DOHH2 (cell line): ENCODE results near the gene OSBPL10.

Experiments used
- H3F3A ChIP-seq: fragments of 200-600 bp; sonication (generic), shearing (Covaris generic); 2 replicates; pipeline ENCODE4 v1.6.0; 2016; ENCODE audit warnings: antibody characterized with exemption, mild to moderate bottlenecking; ENCODE audit not compliant: control insufficient read depth, insufficient read depth
- H3K27ac ChIP-seq: fragments of 200-600 bp; sonication (generic); 2 replicates; pipeline ENCODE4 v1.5.1; 2014; ENCODE audit warnings: low read depth, mild to moderate bottlenecking, low read length, moderate library complexity
- H3K27me3 ChIP-seq: fragments of 200-600 bp; sonication (generic); 2 replicates; pipeline ENCODE4 v1.6.1; 2014; ENCODE audit warnings: mild to moderate bottlenecking, low read length, mixed read lengths; ENCODE audit not compliant: control insufficient read depth
- H3K36me3 ChIP-seq: fragments of 200-600 bp; sonication (generic); 2 replicates; pipeline ENCODE4 v1.6.1; 2014; ENCODE audit warnings: mild to moderate bottlenecking, low read length, moderate library complexity, mixed read lengths; ENCODE audit not compliant: control insufficient read depth
- H3K4me1 ChIP-seq: fragments of 200-600 bp; sonication (generic); 2 replicates; pipeline ENCODE4 v1.6.1; 2014; ENCODE audit warnings: mild to moderate bottlenecking, low read length, mixed read lengths; ENCODE audit not compliant: control insufficient read depth
- H3K4me2 ChIP-seq: fragments of 200-600 bp; sonication (generic); 2 replicates; pipeline ENCODE4 v1.6.0; 2014; ENCODE audit warnings: mild to moderate bottlenecking, low read length, moderate library complexity
- H3K4me3 ChIP-seq: fragments of 200-600 bp; sonication (generic); 2 replicates; pipeline ENCODE4 v1.5.1; 2014; ENCODE audit warnings: mild to moderate bottlenecking, low read length, mixed read lengths
- H3K79me2 ChIP-seq: fragments of 200-600 bp; sonication (generic); 2 replicates; pipeline ENCODE4 v1.6.1; 2014; ENCODE audit warnings: mild to moderate bottlenecking, low read length, mixed read lengths; ENCODE audit not compliant: control insufficient read depth
- H3K9me2 ChIP-seq: fragments of 200-600 bp; sonication (generic); replicated peaks from 2 replicates; pipeline ENCODE4 v1.6.1; 2014; ENCODE audit warnings: mild to moderate bottlenecking, low read length, mixed read lengths; ENCODE audit not compliant: control insufficient read depth
- H3K9me3 ChIP-seq: fragments of 200-600 bp; sonication (generic); 2 replicates; pipeline ENCODE4 v1.6.1; 2014; ENCODE audit warnings: antibody characterized with exemption, low read length, mixed read lengths; ENCODE audit not compliant: control insufficient read depth, insufficient read depth
- H4K20me1 ChIP-seq: fragments of 200-600 bp; sonication (generic); 2 replicates; pipeline ENCODE4 v1.6.0; 2014; ENCODE audit warnings: low read depth, mild to moderate bottlenecking, antibody characterized with exemption, low read length, moderate library complexity; ENCODE audit not compliant: control insufficient read depth, insufficient read depth
- EZH2phosphoT487 ChIP-seq: fragments of 200-600 bp; sonication (generic); IDR thresholded peaks from 2 replicates; pipeline ENCODE4 v1.6.1; 2017; ENCODE audit warnings: borderline replicate concordance, mild to moderate bottlenecking, antibody characterized with exemption, low read length, moderate library complexity, mixed read lengths
- TF ChIP-seq, protein P1 (sequence below): fragments of 200-600 bp; sonication (generic); IDR thresholded peaks from one replicate; pipeline ENCODE4 v1.5.1; 2014; ENCODE audit warnings: antibody characterized with exemption, mild to moderate bottlenecking, low read depth, low read length; ENCODE audit not compliant: poor library complexity, severe bottlenecking

OSBPL10 gene

DNA sequence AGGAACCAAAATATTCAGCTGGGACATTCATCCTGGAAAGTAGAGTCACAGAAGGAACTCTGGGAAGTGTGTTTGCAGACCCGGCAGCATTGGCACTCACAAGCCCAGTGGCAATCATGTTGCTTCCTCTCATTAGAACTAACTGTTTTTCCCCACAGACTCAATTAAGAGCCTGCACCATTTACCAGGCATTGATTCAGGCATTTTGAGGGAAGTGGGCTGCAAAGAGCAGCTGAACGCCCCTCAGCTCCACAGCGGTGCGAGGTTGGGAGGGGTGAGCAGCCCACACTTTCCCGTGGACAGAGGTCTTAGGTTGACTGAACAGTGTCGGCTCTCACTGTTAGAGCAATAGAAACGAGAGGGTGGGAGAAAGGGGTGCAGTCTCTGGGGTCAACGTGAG, 304.5 kb downstream of the OSBPL10 start:
- Histone ChIP-seq H3K4me3 (no peak overlapping the region), H3K79me2 (no peaks in the 10 kb centered on the region), H3K4me2 (no peak overlapping the region), H3F3A (no peaks in the 10 kb centered on the region), H3K27ac (no peak overlapping the region), H3K9me2 (no peaks in the 10 kb centered on the region), H3K27me3 (no peaks in the 10 kb centered on the region), H3K4me1 (no peaks in the 10 kb centered on the region), H3K36me3 (peaks cover 42% of the 10 kb centered on the region), H3K9me3 (no peaks in the 10 kb centered on the region), H4K20me1 (0 out of 2 replicates have a peak, but pooled peaks cover 4% of the 10 kb centered on the region)
- TF ChIP-seq EZH2phosphoT487: no peak
- TF ChIP-seq, protein P1, sequence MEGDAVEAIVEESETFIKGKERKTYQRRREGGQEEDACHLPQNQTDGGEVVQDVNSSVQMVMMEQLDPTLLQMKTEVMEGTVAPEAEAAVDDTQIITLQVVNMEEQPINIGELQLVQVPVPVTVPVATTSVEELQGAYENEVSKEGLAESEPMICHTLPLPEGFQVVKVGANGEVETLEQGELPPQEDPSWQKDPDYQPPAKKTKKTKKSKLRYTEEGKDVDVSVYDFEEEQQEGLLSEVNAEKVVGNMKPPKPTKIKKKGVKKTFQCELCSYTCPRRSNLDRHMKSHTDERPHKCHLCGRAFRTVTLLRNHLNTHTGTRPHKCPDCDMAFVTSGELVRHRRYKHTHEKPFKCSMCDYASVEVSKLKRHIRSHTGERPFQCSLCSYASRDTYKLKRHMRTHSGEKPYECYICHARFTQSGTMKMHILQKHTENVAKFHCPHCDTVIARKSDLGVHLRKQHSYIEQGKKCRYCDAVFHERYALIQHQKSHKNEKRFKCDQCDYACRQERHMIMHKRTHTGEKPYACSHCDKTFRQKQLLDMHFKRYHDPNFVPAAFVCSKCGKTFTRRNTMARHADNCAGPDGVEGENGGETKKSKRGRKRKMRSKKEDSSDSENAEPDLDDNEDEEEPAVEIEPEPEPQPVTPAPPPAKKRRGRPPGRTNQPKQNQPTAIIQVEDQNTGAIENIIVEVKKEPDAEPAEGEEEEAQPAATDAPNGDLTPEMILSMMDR: no peak

DNA sequence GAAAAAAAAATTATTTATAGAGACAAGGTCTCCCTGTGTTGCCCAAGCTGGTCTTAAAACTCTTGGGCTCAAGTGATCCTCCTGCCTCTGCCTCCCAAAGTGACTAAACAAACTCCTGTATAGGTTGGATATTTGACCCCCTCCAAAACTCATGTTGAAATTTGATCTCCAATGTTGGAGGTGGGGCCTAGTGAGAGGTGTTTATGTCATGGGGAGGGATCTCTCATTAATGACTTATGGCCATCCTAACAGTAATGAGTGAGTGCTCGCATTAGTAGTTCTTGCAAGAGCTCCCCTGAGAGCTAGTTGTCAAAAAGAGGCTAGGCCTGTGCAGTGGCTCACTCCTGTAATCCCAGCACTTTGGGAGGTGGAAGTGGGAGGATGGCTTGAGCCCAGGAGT, 307.1 kb downstream of the OSBPL10 start:
- no peaks in the 10 kb centered on the region for H3K4me1 ChIP-seq
- H3K79me2 ChIP-seq: no peaks in the 10 kb centered on the region
- no peak overlapping the region for H3K4me2 ChIP-seq
- H3K27me3 ChIP-seq: no peaks in the 10 kb centered on the region
- H3K36me3 ChIP-seq: peaks cover 52% of the 10 kb centered on the region
- H3K9me2 ChIP-seq: no peaks in the 10 kb centered on the region
- no peak for TF ChIP-seq EZH2phosphoT487
- TF ChIP-seq, protein P1: no peak
- H3K4me3 ChIP-seq: no peak overlapping the region
- H3K27ac ChIP-seq: no peak overlapping the region
- H3F3A ChIP-seq: no peaks in the 10 kb centered on the region
- H3K9me3 ChIP-seq: no peaks in the 10 kb centered on the region
- 0 out of 2 replicates have a peak, but pooled peaks cover 4% of the 10 kb centered on the region for H4K20me1 ChIP-seq

DNA sequence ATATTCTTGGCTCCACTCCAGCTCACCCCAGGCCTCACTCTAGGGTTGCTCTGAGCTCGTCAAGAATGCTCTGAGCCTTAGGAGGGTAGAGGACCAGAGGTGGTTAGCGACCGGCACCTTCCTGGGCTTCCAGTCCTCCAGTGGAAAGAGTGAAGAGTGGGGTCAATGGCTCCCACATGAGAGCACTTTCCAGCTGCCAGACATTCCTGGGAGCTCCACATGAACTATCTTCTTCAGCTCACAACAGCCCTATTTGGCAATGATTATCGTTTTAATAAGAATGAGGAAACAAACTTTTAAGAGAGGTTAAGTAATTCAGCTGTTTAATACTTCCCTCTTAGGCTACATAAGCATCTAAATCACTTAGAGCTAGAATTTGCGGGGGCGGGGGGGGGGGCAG, 309.1 kb downstream of the OSBPL10 start:
- TF ChIP-seq, protein P1: no peak
- no peak for TF ChIP-seq EZH2phosphoT487
- Histone ChIP-seq H3K27ac (no peak overlapping the region), H3K4me1 (no peaks in the 10 kb centered on the region), H3K4me3 (no peak overlapping the region), H4K20me1 (0 out of 2 replicates have a peak, but pooled peaks cover 4% of the 10 kb centered on the region), H3K79me2 (no peaks in the 10 kb centered on the region), H3K9me3 (no peaks in the 10 kb centered on the region), H3F3A (no peaks in the 10 kb centered on the region), H3K4me2 (no peak overlapping the region), H3K27me3 (no peaks in the 10 kb centered on the region), H3K9me2 (no peaks in the 10 kb centered on the region), H3K36me3 (peaks cover 66% of the 10 kb centered on the region)

GRCh38 chr3:31671451-31671850, 309.6 kb downstream of the OSBPL10 start:
- H4K20me1 ChIP-seq: no peaks in the 10 kb centered on the region
- no peak overlapping the region for H3K4me2 ChIP-seq
- H3K4me3 ChIP-seq: no peak overlapping the region
- H3K9me3 ChIP-seq: no peaks in the 10 kb centered on the region
- H3K4me1 ChIP-seq: no peaks in the 10 kb centered on the region
- no peaks in the 10 kb centered on the region for H3K9me2 ChIP-seq
- H3K79me2 ChIP-seq: no peaks in the 10 kb centered on the region
- no peaks in the 10 kb centered on the region for H3K27me3 ChIP-seq
- no peaks in the 10 kb centered on the region for H3F3A ChIP-seq
- H3K27ac ChIP-seq: no peak overlapping the region
- peaks cover 64% of the 10 kb centered on the region for H3K36me3 ChIP-seq
- TF ChIP-seq, protein P1: no peak
- no peak for TF ChIP-seq EZH2phosphoT487
